Keratinocyte (primary cell): ENCODE measurements around the gene TMEM52. TPM values are rescaled to one million over a fixed set of nuclear protein-coding genes. Genes with fewer than 3 reads are reported as not detected.

Experiments used
- DNase-seq: peaks from one replicate; pipeline ENCODE4 v3.0.0-alpha.2; 2011; ENCODE audit warnings: low read depth, missing footprints, low spot score
- FAIRE-seq: peaks from 2 replicates; lab custom pipeline; 2011; peaks lifted over from hg19 to GRCh38; lab: Jason Lieb, UNC
- H2AFZ ChIP-seq: 2 replicates; pipeline ENCODE4 v1.6.0; 2012; ENCODE audit warnings: low read length, control low read depth, inconsistent platforms; ENCODE audit not compliant: control insufficient read depth
- H3K27ac ChIP-seq: 2 replicates; pipeline ENCODE4 v1.5.1; 2011; ENCODE audit warnings: low read length; ENCODE audit not compliant: control insufficient read depth, insufficient read depth
- H3K27me3 ChIP-seq: 3 replicates; pipeline ENCODE4 v1.6.0; 2011; ENCODE audit warnings: low read length; ENCODE audit not compliant: control insufficient read depth, insufficient read depth; ENCODE audit errors: extremely low read depth
- H3K36me3 ChIP-seq, 2 experiments: 2 replicates in 1 of 2; 3 replicates in 1 of 2; pipeline ENCODE4 v1.5.1; 2011; ENCODE audit warnings: low read length in 2 of 2, mild to moderate bottlenecking in 1 of 2; ENCODE audit not compliant: control insufficient read depth in 2 of 2, insufficient read depth in 2 of 2; ENCODE audit errors: extremely low read depth in 1 of 2
- H3K4me1 ChIP-seq: 3 replicates; pipeline ENCODE4 v1.5.1; 2011; ENCODE audit warnings: low read length; ENCODE audit not compliant: control insufficient read depth, insufficient read depth; ENCODE audit errors: extremely low read depth
- H3K4me2 ChIP-seq: 3 replicates; pipeline ENCODE4 v1.6.0; 2011; ENCODE audit warnings: low read depth, low read length; ENCODE audit not compliant: control insufficient read depth, insufficient read depth; ENCODE audit errors: extremely low read depth
- H3K4me3 ChIP-seq, 3 experiments: fragments of 200-600 bp in 1 of 3; sonication (generic) in 1 of 3; 2 replicates in 2 of 3; 3 replicates in 1 of 3; pipeline ENCODE4 v1.5.1; 2011 to 2016; ENCODE audit warnings: low read length in 3 of 3, mild to moderate bottlenecking in 3 of 3, control low read depth in 2 of 3, inconsistent platforms in 1 of 3, low read depth in 1 of 3, mixed read lengths in 1 of 3, mixed run types in 1 of 3, moderate library complexity in 1 of 3; ENCODE audit not compliant: control insufficient read depth in 2 of 3, insufficient read depth in 2 of 3; ENCODE audit errors: extremely low read depth in 1 of 3
- H3K79me2 ChIP-seq: 2 replicates; pipeline ENCODE4 v1.6.0; 2012; ENCODE audit warnings: low read length; ENCODE audit not compliant: control insufficient read depth, insufficient read depth
- H3K9ac ChIP-seq: 3 replicates; pipeline ENCODE4 v1.6.0; 2011; ENCODE audit warnings: low read length; ENCODE audit not compliant: control insufficient read depth, insufficient read depth; ENCODE audit errors: extremely low read depth
- H3K9me1 ChIP-seq: 3 replicates; pipeline ENCODE4 v1.6.0; 2011; ENCODE audit warnings: low read length; ENCODE audit not compliant: control insufficient read depth, insufficient read depth; ENCODE audit errors: extremely low read depth
- H3K9me3 ChIP-seq: 2 replicates; pipeline ENCODE4 v1.5.1; 2012; ENCODE audit warnings: low read depth, low read length; ENCODE audit not compliant: control insufficient read depth
- H4K20me1 ChIP-seq: 3 replicates; pipeline ENCODE4 v1.6.0; 2011; ENCODE audit warnings: low read length; ENCODE audit not compliant: control insufficient read depth, insufficient read depth; ENCODE audit errors: extremely low read depth
- EZH2 ChIP-seq: IDR thresholded peaks from one replicate; pipeline ENCODE4 v1.6.1; 2012; ENCODE audit warnings: inconsistent platforms, mild to moderate bottlenecking, low read length, moderate library complexity
- dilution Hi-C: fragments of 300-500 bp; cut with MboI; formaldehyde crosslinking; loops from one replicate; pipeline ENCODE4 v1.7.0; 2020; ENCODE audit warnings: low sequenced_read_pairs; ENCODE audit not compliant: extremely low pct_ligation_motif_present
- polyA plus RNA-seq, 5 experiments: library from polyadenylated mRNA; depleted of rRNA in 3 of 5; stranded (reverse) in 3 of 5; stranded (forward) in 1 of 5; unstranded in 1 of 5; fragments of >200 nt; gene quantifications; 1 replicate in 1 of 5; 2 replicates in 3 of 5; 3 replicates in 1 of 5; pipeline versions ENCODE4 v1.2.1 to v1.2.3, GENCODE V29; 2011 to 2012; ENCODE audit warnings: missing spikeins in 2 of 5, low read depth in 1 of 5, low replicate concordance in 1 of 5
- TF ChIP-seq, protein P1 (sequence below), 3 experiments: IDR thresholded peaks in 1 of 3; conservative IDR thresholded peaks in 1 of 3; optimal IDR thresholded peaks in 1 of 3; 2 replicates in 2 of 3; 3 replicates in 1 of 3; pipeline versions ENCODE3 to v1.5.1; 2011; ENCODE audit warnings: low read length in 3 of 3, mild to moderate bottlenecking in 3 of 3, moderate library complexity in 2 of 3, control low read depth in 1 of 3, inconsistent platforms in 1 of 3; ENCODE audit not compliant: insufficient read depth in 2 of 3; ENCODE audit errors: extremely low read depth in 1 of 3

The TMEM52 gene
- polyA plus RNA-seq, 1 donor (not counting 4 experiments of a cell fraction or from before 2014, with no cell fraction given) = 0.10 TPM

GRCh38 chr1:1957533-1957961, 38.5 kb upstream of the TMEM52 start:
- no peak overlapping the region for H3K4me3 ChIP-seq
- peaks cover 13% of the 10 kb centered on the region for H3K27me3 ChIP-seq
- no peaks in the 10 kb centered on the region for H3K79me2 ChIP-seq
- DNase-seq (no peak), FAIRE-seq (no peak)
- H2AFZ ChIP-seq = no peak overlapping the region
- no peaks in the 10 kb centered on the region for H3K9me1 ChIP-seq
- H3K9ac ChIP-seq = no peak overlapping the region
- no peaks in the 10 kb centered on the region for H3K9me3 ChIP-seq
- no peak for TF ChIP-seq EZH2
- TF ChIP-seq, protein P1, sequence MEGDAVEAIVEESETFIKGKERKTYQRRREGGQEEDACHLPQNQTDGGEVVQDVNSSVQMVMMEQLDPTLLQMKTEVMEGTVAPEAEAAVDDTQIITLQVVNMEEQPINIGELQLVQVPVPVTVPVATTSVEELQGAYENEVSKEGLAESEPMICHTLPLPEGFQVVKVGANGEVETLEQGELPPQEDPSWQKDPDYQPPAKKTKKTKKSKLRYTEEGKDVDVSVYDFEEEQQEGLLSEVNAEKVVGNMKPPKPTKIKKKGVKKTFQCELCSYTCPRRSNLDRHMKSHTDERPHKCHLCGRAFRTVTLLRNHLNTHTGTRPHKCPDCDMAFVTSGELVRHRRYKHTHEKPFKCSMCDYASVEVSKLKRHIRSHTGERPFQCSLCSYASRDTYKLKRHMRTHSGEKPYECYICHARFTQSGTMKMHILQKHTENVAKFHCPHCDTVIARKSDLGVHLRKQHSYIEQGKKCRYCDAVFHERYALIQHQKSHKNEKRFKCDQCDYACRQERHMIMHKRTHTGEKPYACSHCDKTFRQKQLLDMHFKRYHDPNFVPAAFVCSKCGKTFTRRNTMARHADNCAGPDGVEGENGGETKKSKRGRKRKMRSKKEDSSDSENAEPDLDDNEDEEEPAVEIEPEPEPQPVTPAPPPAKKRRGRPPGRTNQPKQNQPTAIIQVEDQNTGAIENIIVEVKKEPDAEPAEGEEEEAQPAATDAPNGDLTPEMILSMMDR (optimal IDR thresholded peaks at IDR 0.05 in 1 of 3, IDR thresholded peaks at IDR 0.05 in 1 of 3, conservative IDR thresholded peaks at IDR 0.05 in 1 of 3; ENCODE audit: extremely low read depth in 1 of 3, insufficient read depth in 2 of 3, low read length in 3 of 3) = no peak
- no peaks in the 10 kb centered on the region for H4K20me1 ChIP-seq
- dilution Hi-C loops = no loop called here
- no peak overlapping the region for H3K4me2 ChIP-seq
- H3K4me1 ChIP-seq = peaks cover 6% of the 10 kb centered on the region
- no peak overlapping the region for H3K27ac ChIP-seq
- no peaks in the 10 kb centered on the region for H3K36me3 ChIP-seq

DNA sequence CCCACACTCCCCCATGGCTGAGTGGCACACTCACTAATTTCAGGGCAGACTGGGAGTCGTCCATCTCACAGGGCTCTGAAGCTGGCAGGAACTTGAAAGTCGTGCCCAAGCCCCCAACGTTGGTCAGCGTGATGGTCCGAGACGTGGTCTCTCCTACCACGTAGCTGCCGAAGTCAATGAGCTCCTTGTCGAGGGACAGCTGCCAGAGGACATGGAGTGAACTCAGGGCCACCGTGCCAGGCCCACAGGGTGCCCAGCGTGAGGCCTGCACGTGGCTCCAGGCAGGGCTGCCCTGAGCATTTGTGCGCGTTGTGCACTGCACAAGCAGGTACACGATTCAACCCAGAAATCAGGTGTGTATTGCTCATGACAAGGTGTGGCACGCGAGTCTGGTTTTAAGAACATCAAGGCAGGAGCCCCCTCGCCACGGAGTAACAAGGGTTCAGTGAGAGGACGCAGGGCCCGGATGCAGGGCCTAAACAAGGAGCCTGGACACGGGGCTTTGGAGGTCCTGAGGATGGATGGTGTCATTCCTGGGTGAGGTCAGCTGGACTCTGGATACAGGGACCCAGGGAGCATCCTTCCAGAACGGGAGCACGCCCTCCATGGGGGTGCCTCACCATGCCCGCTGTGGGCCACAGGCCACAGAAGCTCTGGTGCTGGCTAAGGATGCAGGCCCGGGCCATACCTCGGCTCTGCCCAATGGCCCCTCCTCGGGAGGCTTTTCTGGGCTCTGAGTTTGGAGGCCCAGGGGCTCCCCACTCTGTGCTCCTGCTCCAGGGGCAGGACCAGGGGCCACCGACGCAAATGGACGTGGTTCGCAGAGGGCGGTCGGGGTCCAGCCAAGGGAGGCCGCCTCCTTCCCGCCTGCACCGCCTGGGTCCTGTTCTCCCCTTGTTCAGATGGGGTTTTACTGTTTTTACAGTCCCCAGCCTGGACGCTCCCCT, 37.8 kb upstream of the TMEM52 start:
- no peaks in the 10 kb centered on the region for H3K36me3 ChIP-seq

More for the DNA sequence above, 37.8 kb upstream of the TMEM52 start:
- no peak overlapping the region for H3K4me2 ChIP-seq
- DNase-seq (no peak), FAIRE-seq (no peak)
- H3K9ac ChIP-seq = no peak overlapping the region
- H3K79me2 ChIP-seq = no peaks in the 10 kb centered on the region
- TF ChIP-seq, protein P1 (optimal IDR thresholded peaks at IDR 0.05 in 1 of 3, IDR thresholded peaks at IDR 0.05 in 1 of 3, conservative IDR thresholded peaks at IDR 0.05 in 1 of 3; ENCODE audit: extremely low read depth in 1 of 3, insufficient read depth in 2 of 3, low read length in 3 of 3) = no peak
- no peak for TF ChIP-seq EZH2
- dilution Hi-C loops = no loop called here
- H3K9me1 ChIP-seq = no peaks in the 10 kb centered on the region
- H3K4me3 ChIP-seq = no peak overlapping the region
- no peaks in the 10 kb centered on the region for H4K20me1 ChIP-seq
- no peak overlapping the region for H3K27ac ChIP-seq
- H2AFZ ChIP-seq = no peak overlapping the region
- H3K27me3 ChIP-seq = peaks cover 13% of the 10 kb centered on the region
- H3K9me3 ChIP-seq = no peaks in the 10 kb centered on the region
- H3K4me1 ChIP-seq = peaks cover 6% of the 10 kb centered on the region
